ENCODE data around the gene HPDL.
"Not testable (repeated sequence)": the region's sequence is repeated elsewhere in the genome, so short reads cannot be mapped to it uniquely, and the experiment has no call there.

Gene HPDL

DNA sequence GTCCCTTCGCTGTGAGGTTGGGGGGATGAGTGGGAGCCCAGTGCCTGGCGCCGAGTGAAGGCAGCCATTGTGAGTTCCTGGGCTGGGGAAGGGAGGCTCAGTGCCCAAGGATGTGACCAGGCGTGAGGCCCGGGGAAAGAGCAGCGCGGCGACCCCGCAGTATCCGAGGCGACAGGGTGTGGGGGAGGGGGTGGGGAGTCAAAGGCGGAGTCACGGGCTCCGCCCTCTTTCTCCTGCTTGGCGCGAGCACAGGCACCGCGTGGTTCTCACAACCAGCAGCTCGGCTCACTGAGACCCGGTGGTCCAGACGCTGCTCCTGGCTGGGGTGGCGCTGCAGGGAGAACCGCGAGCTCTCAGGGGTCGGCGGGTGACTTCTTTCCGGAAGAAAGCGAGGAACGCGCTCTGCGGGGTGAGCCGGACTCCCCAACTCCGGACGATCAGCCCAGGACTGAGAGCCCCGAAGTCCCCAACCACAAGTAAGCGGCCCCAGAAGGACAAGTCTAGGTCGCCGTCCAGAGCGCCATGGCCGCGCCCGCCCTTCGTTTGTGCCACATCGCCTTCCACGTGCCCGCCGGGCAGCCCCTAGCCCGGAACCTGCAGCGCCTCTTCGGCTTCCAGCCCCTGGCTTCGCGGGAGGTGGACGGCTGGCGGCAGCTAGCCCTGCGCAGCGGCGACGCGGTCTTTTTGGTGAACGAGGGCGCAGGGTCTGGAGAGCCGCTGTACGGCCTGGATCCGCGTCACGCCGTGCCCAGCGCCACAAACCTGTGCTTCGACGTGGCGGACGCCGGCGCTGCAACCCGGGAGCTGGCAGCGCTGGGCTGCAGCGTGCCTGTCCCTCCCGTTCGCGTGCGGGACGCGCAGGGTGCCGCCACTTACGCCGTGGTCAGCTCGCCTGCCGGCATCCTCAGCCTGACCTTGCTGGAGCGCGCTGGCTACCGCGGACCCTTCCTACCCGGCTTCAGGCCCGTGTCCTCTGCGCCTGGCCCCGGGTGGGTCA, at the start of gene HPDL:
HPDL (plus strand) TSS at position 269 of the 997 bp plus-strand sequence; CDS start at position 523, 254 bp downstream.
- peak; percentile 18 for DNase-seq

DNA sequence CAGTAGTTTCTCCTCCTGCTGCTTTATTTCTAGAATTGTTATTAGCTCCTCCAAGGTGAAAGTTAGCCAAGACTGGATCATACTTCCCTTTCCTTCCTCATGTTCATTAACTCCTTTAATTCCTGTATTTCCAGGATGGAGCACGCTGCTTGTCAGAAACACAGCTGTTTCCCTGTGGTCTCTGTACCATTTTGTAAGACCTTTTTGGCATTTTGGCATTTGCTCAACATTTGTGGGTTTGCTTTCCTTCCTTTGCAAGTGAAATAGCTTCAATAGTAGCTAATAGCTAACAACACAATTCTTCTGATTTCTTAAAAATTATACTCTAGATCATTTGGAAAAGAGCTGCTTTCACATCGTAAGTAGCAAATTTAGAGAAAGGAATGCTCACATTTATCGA, 44.3 kb upstream of the HPDL start:
- DNase-seq: no peak

DNA sequence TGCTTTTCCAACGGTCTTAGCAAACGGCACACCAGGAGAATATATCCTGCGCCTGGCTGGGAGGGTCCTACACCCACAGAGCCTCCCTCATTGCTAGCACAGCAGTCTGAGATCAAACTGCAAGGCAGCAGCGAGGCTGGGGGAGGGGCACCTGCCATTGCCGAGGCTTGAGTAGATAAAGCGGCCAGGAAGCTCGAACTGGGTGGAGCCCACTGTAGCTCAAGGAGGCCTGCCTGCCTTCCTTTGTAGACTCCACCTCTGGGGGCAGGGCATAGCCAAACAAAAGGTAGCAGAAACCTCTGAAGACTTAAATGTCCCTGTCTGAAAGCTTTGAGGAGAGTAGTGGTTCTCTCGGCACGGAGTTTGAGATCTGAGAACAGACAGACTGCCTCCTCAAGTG, 41.8 kb upstream of the HPDL start:
- not testable (repeated sequence) for DNase-seq

DNA sequence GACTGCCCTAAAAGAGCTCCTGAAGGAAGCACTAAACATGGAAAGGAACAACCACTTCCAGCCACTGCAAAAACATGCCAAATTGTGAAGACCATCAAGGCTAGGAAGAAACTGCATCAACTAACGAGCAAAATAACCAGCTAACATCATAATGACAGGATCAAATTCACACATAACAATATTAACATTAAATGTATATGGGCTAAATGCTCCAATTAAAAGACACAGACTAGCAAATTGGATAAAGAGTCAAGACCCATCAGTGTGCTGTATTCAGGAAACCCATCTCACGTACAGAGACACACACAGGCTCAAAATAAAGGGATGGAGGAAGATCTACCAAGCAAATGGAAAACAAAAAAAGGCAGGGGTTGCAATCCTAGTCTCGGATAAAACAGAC, 40.2 kb upstream of the HPDL start:
- not testable (repeated sequence) for DNase-seq

DNA sequence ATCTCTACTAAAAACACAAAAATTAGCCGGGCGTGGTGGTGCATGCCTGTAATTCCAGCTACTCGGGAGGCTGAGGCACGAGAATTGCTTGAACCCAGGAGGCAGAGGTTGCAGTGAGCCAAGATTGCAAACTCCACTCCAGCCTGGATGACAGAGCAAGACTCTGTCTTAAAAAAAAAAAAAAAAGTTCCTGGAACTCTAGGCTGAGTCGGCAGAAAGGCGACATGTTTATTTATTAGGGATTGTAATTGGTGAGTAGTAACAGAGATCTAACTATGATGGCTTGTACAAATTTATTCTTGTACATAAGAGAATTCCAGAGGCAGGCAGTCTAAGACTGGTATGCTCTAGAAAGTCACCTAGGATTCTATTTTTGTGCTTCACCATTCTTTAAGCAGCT, 35.7 kb upstream of the HPDL start:
- DNase-seq: not testable (repeated sequence)

DNA sequence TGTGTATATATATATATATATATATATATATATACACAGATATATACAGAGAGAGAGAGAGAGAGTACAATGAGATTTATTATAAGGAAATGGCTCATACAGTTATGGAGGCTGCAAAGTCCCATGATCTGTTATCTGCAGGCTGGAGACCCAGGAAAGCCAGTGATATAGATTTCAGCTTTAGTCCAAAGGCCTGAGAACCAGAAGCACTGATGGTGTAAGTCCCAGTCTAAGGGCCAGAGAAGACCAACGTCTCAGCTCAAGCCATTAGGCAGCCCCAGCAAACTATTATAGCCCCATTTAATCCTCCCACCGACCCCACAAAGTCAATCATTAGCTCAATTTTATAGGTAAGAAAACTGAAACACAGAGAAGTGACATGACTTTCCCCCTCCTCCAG, 35.0 kb upstream of the HPDL start:
- no peak for DNase-seq

DNA sequence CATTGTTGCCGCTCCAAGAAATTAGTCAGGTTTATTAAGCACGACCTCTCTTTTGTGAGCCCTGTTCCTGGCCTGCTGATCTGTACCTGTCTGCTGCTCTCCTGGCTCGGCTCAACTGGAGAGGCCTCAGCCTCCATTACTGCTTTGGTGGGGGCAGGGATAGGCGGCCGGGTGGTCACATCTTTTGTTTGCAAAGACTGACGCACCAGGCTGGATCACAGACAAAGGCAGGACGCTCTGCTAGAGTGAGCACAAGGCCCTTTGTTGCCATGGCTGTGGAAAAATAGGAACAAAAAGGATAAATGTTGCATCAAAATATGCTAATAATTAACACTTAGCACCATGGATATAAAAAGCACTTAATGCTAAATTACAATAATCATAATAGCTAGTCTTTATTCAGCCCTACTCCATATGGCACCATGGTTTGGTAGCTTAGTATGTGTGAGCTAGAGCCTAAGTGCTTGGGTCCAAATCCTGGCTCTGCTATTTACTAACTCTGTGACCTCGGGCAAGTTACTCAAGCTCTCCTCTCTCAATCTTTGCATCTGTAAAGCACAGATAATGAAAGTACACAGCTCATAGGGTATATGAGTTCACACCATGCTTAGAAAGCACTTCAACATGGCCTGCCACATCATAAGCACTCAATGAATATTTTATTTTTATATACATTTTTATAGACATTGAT, 28.9 kb upstream of the HPDL start:
- no peak for DNase-seq

DNA sequence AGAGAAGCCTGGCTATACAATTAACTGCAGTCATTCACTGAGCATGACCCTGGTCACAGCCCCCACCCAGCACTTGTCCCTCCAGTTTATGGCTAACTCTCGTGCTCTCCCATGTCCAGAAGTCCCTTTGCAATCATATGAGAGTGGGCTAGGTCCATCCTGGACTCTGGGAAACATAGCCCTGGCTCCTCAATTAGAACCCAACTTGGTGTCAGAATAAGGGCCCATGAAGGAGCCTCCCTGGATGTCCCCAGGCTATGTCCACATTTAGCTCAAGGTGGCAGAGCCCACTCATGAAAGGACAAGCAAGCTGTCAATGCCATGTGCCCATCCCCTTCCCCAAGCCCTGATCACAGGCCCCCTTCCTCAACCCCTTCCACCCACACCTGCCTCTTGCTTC, 27.4 kb upstream of the HPDL start:
- no peak for DNase-seq

DNA sequence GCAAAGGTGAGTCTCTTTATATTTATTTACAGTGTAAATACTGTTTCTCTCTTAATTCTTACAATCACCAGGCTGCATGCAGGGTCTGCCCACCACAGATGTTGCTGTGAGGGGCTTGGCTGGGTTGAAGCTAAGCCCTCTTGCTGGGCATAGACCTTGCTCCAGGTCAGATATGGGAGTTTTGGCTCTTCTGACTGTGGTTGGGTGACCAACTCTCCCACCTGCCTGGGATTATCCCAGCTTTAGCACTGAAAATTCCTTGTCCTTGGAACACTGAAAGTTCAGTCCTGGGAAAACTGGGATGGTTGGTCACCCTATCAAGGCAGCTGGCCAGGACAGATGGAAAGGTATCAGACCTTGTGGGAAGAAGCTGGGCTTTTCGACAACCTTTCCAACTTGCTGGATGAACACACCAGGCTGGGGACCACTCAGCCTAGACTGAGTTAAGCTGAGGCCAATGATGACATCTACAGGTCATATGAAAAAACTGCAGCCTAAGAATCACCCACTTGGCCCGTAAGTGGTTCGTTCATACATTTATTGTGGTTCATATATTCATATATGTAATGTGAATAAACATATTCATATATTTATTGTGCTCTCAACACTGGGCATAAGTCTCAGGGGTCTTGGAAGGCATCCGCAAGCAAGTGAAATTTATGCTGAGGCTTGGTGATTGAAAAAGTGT, 26.6 kb upstream of the HPDL start:
- DNase-seq: peak; percentile 65

DNA sequence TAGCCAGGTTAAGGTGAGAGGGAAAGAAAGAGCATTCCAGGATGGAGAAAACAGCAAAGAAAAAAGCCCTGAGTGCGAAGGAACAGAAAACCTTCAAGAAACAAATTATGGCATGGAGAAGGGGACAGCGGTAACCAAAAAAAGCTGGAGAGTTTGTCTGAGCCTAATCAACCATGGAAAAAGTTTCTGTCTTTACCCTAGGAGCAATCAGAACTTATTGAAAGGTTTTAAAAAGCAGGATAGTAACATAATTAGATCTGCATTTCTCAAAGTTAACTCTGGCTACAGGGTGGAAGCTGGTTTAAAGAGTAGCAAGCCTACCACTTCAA, 26.1 kb upstream of the HPDL start:
- DNase-seq: no peak

DNA sequence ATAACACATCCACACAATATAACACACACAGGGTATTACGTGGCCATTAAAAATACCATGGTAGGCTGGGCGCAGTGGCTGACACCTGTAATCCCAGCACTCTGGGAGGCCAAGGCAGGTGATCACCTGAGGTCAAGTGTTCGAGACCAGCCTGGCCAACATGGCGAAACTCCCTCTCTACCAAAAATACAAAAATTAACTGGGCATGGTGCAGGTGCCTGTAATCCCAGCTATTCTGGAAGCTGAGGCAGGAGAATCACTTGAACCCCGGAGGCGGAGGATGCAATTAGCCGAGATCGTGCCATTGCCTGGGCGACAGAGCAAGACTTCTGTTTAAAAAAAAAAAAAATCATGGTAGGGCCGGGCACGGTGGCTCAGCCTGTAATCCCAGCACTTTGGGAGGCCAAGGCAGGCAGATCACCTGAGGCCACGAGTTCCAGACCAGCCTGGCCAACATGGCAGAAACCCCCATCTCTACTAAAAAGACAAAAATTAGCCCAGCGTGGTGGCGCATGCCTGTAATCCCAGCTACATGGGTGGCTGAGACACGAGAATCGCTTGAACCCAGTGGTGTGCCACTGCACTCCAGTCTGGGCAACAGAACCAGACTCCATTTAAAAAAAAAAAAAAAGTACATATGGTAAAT, 24.1 kb upstream of the HPDL start:
- no peak for DNase-seq

DNA sequence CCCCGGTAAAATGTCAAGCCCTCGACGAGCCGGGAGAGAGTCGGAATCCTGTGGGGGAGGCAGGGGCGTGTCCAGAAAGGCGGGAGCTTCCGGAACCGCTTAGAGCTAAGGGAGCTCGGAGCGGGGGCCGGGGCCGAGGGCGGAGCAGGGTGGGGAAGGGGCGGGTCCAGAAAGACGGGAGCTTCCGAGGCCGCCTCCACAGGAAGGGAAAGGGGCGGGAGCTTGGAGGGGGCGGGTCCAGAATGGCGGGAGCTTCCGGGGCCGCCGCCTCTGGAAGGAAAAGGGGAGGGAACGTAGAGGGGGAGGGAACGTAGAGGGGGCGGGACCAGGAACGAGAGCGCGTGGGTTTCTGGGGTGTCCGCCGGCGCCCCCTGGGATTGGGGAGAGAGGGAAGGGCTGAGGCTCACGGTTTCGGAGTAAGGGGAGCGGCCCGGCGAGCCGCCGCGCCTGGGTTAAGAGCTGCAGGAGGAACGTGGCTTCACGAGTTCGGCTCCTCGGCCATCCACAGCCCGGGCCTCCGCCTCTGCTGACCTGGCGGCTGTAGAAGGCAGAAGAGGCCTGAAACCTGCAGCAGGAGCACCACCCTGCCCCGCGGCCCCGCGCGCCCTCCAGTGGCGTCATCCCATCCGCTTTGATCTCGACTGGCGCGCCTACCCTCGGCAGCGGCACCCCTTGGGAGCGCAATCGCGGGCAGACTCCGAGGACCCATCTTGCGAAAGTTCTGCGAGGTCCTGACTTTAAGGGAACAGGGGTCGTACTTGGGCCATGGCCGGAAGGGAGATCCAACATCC, 23.0 kb upstream of the HPDL start:
- peak; percentile 97 for DNase-seq

DNA sequence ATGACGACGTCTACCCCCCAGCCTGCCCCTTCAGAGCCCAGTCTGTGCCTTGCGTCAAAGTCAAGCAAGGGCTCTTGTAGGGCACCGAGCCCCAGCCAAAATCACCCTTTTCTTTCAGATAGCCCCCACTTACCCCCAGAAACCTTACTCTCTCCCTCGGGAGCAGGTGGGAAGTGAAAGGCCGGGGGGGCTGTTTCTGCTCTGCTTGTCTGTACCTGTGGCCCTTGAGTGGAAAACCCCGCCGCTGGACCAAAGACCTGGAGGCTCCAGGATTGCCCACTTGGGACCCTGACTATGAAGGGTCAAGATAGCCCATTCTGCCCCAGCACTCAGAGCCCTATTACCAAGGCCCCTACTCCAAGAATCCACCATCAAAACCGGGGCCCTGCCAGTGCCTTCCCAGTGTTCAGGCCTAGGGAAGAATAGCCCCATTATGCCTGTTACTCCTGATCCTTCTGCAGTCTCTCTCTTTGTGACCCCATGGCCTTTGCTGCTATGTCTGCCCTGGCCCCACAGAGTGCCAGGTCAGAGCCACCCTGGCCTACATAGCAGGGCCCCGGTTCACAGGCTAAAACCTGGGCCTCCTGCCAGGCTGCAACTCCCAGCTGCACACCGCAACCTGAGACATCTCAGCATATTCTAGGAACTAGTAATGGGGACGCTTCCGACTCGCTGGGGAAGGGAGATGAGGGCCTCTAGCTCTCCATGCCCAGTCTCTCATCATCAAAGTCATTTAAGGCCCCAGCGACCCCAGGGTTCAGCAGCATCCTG, 22.2 kb upstream of the HPDL start:
- DNase-seq: no peak

DNA sequence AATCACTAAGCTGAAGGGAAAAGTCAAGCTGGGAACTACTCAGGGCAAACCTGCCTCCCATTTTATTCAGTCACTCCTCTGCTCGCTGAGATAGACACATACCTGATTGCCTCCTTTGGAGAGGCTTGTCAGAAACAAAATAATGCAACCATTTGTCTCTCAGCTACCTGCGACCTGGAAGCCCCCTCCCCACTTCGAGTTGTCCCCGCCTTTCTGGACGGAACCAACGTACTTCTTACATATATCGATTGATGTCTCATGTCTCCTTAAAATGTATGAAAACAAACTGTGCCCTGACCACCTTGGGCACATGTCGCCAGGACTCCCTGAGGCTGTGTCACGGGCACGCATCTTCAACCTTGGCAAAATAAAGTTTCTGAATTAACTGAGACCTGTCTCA, 21.5 kb upstream of the HPDL start:
- DNase-seq: no peak

DNA sequence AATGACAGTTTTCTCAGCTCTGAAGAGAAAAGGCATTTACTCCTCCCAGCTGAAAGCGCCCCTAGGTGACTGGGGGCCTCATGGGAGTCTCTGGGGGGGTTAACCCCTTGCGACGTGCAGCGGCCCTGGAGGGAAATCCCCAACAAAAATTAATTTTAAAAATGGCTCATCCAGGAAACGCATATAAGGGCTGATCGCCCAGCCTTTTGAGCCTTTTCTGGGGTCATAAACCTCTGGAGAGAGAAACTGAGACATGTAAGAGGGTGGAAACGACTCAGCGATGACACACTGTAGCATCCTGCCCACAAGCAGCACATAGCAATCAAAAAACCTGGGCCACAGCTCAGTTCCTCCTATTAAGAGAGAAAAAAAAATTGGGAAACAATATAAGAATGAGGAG, 20.4 kb upstream of the HPDL start:
- no peak for DNase-seq

DNA sequence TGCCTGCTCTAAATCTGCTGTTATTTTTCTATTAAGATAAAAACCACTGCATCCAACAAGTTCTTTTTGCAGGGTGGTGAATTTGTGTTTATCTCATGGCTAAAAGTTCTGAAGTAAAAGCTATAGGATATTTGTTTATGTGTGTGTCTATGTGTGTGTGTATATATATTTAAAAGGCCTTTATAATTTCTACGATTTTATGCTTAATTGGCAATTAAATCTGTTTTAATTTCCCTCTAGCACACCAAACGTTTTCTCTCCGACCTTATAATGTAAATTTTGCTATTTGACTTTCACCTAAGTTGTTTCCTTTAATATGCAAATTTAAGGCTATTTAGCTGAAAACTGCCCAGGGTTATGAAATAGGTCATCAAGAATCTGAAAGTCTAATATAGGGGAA, 19.8 kb upstream of the HPDL start:
- DNase-seq: no peak

DNA sequence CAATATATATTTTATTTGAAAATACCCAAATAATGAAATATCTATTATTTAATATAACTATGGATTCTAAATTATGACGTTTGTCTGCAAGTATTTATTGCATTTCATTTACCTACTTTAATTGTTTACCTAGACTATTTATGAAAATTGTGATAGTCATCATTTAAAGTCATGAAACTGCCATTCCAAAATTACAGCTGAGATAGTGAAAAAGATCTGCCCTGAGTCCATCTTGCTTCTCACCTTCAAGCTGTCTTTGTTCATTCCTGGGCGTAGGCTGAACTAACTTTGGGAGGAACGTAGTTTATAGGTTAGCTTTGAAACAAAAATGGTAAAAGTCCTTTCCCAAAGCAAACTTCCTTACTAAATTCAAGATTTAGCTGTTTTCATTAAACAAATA, 12.4 kb upstream of the HPDL start:
- DNase-seq: no peak

DNA sequence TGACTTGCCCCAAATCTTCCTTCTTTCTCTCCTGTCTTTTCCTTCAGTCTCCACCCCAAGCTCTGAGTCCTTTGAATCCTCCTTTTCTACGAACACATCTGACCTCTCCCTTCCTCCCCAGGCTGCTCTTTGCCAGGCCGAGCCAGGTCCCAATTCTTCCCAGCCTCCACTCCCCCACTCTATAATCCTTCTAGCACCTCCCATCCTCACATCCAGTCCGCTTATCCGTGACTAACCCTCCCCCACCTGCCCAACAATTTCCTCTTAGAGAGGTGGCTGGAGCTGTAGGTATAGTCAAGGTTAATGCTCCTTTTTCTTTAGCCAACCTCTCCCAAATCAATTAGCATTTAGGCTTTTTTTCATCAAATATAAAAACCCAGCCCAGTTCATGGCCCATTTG, 9.5 kb upstream of the HPDL start:
- no peak for DNase-seq

DNA sequence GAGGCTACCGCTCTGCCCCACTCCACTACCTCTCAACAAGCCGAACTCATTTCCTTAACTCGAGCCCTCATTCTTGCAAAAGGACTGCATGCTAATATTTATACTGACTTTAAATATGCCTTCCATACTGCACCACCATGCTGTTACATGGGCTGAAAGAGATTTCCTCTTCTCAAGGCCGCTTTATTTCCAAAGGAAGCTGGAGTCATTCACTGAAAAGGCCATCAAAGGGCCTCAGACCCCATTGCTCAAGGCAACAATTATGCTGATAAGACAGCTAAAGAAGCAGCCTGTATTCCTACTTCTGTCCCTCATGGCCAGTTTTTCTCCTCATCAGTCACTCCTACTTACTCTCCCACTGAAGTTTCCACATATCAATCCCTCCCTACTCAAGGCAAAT, 6.9 kb upstream of the HPDL start:
- DNase-seq: no peak

DNA sequence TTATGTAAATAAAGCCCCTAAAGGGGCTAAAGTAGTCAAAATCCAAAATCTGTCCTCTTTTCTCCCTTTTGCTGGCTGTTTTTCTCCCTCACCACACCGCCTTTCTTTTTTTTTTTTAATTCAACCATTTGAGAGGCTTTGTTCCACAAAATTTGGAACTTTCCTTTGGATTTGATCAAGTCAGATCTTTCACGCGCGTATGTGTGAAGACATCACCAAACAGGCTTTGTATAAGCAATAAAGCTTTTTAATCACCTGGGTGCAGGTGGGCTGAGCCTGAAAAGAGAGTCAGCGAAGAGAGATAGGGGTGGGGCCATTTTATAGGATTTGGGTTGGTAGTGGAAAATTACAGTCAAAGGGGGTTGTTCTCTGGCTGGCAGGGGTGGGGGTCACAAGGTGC, 5.3 kb upstream of the HPDL start:
- DNase-seq: no peak

DNA sequence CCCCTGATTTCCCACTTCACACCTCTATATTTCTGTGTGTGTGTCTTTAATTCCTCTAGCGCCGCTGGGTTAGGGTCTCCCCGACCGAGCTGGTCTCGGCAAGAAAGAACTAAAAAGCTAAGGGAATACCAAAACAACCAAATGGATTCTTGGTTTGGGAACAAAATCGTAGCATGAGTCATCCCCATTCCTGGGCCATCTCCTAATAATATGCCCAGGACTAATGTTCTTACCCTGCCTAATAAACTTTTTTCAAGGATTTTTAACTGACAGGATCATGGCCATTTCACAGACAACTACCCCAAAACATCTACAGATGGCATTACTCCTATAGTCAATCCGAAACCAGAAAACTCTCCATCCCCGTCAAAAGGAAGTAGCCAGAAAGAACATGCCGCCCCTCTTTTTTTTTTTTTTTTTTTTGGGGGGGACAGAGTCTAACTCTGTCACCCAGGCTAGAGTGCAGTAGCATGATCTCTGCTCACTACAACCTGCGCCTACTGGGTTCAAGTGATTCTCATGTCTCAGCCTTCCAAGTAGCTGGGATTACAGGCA, 4.1 kb upstream of the HPDL start:
- DNase-seq: no peak
